NCI-H524 (cell line): ENCODE data around the gene FSTL5.
A peak's percentile ranks its signal among the peaks of the same experiment; 100 is the strongest.

ENCODE experiments used
- DNase-seq, 2 experiments: peaks; one replicate each; lab custom pipeline; 2025; lab: John Stamatoyannopoulos, UW

FSTL5 gene

DNA sequence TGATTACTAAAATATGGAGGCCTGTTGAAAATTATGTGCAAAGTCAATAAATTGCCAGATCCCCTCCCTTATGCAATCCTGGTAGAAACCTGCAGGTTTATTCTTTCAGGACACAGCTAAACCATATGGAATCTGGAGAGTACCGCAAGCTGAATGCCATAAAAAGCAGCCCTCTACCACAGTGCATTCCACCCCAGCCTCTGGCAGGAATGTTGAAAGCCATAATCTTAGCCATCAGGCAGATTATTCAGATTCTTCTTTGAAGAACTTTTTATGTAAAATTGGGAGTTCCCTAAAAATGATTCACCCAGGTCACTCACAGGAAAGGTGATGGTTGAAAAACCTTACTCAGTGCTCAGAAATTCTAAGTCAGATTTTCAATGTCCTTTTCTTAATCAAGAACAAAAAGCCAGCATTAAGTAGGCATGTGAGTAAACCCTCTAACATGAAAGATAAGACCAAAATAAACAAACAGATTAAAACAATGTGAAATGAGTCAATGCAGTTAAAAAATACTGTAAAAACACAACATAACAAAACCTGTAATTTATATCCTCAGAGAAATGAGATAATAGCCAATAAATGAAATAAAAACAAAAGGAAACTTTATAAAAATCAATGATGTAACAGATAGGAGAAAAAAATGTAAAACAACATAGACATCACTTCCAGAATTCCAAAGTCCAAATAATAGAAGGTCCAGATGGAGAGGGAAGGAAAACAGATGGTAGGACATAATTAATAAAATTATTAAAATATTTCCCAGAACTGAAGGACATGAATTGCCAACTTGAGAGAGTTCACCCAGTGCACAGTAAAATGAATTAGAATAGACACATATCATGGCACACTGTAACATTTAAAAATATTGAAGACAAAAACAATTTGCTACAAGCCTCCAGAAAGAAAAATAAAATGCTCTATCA is 226.9 kb downstream of the FSTL5 start:
- DNase-seq: peak in 1 of 2 experiments; percentile 5

- no peak for DNase-seq
Measured at GRCh38 chr4:161931089-161931488, 232.7 kb downstream of the FSTL5 start.

- no peak for DNase-seq
Measured at GRCh38 chr4:161929956-161930355, 233.8 kb downstream of the FSTL5 start.

DNA sequence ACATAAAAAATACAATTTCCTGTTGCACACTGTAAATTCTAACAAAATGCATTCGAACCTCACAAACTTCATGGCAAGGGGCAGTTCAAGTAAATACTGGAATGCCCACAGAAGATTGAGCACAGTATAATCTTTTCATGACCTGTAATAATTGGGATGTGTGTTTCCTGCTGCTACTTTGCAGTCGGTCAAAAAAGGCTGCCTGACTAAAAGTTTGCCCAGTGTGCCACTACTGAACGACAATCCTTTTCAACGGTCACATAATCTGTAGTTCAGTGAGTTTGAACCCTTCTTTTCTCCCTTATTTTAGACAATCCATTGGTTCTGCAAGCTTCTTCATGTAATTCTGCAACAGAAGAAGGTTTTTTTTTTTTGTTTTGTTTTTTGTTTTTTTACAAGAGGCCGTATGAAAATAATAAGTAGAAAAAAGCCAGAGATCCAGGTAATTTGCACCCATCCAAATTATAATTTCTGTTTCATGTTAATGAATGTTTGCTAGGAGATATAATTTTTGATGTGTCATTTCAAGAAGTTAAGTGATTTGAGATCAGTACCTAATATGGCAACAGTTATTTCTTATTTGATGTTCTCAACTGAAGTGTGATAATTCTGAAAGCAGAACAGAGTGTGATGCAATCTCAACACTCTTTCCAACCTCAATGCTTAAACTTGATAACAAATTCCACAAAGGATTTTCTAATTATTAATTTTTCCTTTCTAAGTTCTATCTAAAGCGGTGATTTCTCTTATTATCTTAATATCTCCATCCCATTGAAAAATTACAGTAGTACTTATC is 237.6 kb downstream of the FSTL5 start:
- no peak for DNase-seq

- DNase-seq: no peak
Measured at GRCh38 chr4:161920304-161921052, 243.3 kb downstream of the FSTL5 start.

DNA sequence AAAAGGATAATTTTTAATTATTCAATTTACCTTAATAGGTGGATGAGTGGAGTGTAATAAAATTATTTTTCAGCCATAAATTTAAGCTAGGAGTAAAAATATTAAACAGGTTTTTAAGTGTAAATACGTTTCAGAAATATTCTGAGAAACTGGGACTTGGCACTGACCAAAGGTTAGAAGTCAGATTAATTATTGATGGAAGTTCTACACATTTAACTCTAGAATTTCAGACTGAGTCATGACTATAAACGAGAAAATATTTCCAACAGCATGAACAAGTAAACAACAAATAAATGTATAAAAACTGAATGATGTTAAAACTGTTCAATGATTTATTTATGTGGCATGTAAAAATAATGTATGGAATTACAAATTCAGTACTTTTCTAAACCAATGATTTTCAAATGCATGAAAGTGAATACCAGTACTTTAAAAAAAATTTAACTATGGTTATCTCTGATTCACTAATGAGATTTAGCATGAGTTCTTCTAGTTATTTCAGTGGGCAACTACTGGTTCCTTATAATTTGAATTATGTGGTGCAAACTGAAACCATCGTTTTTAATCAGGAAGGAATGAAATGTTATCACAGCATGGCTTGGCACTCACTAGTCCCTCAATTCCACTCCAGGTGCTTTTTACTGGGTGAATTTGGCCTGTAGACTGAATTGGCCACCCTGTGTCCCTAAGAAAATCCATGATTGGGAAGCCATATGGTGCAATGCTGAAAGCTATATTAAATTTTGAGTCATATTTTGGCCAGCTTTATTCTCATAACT is 244.2 kb downstream of the FSTL5 start:
- no peak for DNase-seq

- no peak for DNase-seq
Measured at GRCh38 chr4:161916035-161916434, 247.8 kb downstream of the FSTL5 start.

GRCh38 chr4:161907590-161907955 is 256.2 kb downstream of the FSTL5 start:
- no peak for DNase-seq

- DNase-seq: no peak
Measured at GRCh38 chr4:161906836-161907589, 256.8 kb downstream of the FSTL5 start.

DNA sequence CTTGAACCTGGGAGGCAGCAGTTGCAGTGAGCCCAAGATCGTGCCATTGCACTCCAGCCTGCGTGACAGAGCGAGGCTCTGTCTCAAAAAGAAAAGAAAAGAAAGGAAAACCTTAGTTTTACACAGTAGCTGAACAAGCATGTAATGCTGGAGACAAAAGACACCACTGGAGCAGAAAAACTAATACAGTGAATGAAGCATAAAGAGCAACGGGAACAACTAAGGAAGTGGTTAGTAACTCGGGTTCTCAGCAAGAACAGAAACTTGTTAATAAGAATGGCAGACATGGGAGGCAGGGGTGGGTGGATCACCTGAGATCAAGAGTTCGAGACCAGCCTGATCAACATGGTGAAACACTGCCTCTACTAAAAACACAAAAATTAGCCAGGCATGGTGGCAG is 263.7 kb downstream of the FSTL5 start:
- DNase-seq: no peak

DNA sequence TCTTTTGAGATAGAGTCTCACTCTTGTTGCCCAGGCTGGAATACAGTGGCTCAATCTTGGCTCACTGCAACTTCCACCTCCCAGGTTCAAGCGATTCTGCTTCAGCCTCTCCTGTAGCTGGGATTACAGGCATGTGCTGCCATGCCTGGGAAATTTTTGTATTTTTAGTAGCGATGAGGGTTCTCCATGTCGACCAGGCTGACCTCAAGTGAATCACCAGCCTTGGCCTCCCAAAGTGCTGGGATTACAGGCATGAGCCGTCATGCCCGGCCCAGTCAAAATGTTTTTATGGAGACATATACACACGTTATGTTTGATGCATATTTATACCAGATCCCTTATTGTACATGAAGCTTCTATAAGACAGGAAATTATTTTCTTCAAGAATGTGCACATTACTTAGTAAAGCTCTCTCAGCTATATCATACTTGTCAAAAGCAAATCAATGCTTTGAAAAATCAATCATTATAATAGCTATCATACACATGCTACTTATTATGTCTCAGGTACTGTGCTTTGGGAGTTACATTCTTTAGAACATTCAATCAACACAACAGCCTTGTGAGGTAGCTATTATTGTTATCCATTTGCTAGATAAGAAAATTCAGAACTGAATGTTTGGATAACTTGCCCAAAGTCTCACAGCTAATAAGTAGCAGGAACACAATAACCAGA is 269.2 kb downstream of the FSTL5 start:
- DNase-seq: no peak

GRCh38 chr4:161894014-161894413 is 269.8 kb downstream of the FSTL5 start:
- no peak for DNase-seq

GRCh38 chr4:161893566-161893965 is 270.2 kb downstream of the FSTL5 start:
- DNase-seq: no peak

GRCh38 chr4:161892951-161893350 is 270.8 kb downstream of the FSTL5 start:
- DNase-seq: no peak

DNA sequence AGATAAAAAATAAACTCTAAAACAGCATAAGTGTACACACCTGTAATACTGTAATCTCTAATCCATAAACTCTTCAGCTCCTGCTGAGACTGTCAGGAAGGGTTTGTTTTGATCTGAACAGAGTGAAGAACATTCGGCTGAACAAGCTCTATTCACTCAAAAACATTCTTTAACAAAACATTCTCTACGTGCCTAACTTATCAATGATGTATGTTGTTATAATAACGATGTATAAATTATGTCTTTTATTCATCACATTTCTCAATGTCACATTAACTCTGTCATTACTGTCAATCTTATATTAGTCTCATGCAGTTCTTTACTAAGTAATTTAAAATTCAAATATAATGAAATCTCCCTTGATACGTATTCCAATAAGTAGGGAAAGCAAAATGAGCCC is 280.6 kb downstream of the FSTL5 start:
- no peak for DNase-seq

- DNase-seq: no peak
Measured at GRCh38 chr4:161881370-161881769, 282.4 kb downstream of the FSTL5 start.

DNA sequence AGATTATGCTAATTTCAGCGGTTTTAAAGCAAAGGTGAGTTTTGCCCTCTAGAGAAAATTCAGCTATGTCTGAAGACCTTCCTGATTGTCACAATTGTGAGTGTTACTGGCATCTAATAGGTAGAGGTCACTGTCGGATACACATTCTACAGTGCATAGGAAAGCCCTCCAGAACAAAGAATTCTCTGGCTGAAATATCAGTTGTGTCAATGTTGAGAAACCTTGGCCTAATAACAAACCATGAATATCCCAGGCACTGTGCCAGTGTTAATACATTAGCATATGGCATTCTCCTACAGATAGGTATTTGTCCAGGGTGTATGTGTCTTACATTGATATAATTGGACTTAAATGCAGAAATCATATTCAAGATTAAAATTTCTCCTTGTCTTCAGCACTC is 294.3 kb downstream of the FSTL5 start:
- peak in 1 of 2 experiments; percentile 10 for DNase-seq

DNA sequence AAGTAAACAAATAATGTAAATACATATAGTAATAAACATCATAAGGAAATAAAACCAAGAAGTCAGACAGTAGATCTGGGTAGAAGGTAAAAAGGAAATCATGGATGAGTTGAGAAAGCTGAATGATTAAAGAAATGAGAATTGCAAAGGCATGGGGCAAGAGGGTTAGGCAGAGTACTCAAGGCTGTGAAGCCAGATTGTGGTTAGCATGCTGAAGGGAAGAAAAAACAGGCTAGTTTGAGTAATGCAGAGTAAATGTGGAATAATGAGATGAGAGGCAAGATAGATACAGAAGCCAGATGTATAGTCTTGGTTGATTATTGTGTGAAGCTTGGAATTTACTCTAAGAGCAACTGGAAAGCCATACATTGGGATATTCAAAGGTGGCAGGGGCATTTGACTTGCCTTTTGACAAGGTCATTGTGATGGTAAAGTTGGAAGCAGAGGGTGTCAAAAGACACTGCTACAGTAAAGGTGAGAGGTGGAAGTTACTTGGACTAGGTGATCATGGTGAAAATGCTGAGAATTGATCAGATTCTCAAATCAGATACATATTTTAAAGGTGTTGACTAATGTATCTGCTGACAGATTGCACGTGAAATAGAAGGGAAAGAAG is 307.0 kb downstream of the FSTL5 start:
- no peak for DNase-seq

GRCh38 chr4:161850631-161851030 is 313.2 kb downstream of the FSTL5 start:
- DNase-seq: no peak

GRCh38 chr4:161841759-161842158 is 322.0 kb downstream of the FSTL5 start:
- DNase-seq: peak; percentile 64 to 86
